ENCODE results near the gene VPS39.

- TF ChIP-seq CTCF (IDR thresholded peaks at IDR 0.05) (no peak), REST (IDR thresholded peaks at IDR 0.05; ENCODE audit: low read depth, low read length) (no peak), ZBTB33 (IDR thresholded peaks at IDR 0.05; ENCODE audit: borderline replicate concordance, low read depth) (no peak), USF2 (IDR thresholded peaks at IDR 0.05; ENCODE audit: borderline replicate concordance, low read depth, low read length) (no peak), EP300 (IDR thresholded peaks at IDR 0.05; ENCODE audit: borderline replicate concordance in 1 of 2, low read depth in 1 of 2, low read length in 1 of 2) (no peak), POLR2AphosphoS5 (IDR thresholded peaks at IDR 0.05; ENCODE audit: low read depth, low read length) (no peak)
Measured at GRCh38 chr15:42213511-42213910, 5.4 kb upstream of the VPS39 start.
